ENCODE data around the gene MNS1. TPM values are rescaled to one million over a fixed set of nuclear protein-coding genes. Genes with fewer than 3 reads are reported as not detected.

The MNS1 gene, protein sequence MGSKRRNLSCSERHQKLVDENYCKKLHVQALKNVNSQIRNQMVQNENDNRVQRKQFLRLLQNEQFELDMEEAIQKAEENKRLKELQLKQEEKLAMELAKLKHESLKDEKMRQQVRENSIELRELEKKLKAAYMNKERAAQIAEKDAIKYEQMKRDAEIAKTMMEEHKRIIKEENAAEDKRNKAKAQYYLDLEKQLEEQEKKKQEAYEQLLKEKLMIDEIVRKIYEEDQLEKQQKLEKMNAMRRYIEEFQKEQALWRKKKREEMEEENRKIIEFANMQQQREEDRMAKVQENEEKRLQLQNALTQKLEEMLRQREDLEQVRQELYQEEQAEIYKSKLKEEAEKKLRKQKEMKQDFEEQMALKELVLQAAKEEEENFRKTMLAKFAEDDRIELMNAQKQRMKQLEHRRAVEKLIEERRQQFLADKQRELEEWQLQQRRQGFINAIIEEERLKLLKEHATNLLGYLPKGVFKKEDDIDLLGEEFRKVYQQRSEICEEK
- total RNA-seq (2022; extraction: Qiagen RNA extraction), result 2.4 to 3.9 TPM (median 3.3 TPM) in 5 replicates

GRCh38 chr15:56464893-56465520 lies at the start of gene MNS1:
Gene MNS1 (minus strand): TSS chr15:56465137. CDS start chr15:56464972, 165 bp downstream.

Other genes with a start within 250 kb of the MNS1 start
- gene RFX7, start 221.3 kb downstream of the MNS1 start, total RNA-seq (2022; extraction: Qiagen RNA extraction), result 7.9 to 19.4 TPM (median 17.0 TPM) in 5 replicates
- gene TEX9, start 99.7 kb downstream of the MNS1 start, total RNA-seq (2022; extraction: Qiagen RNA extraction), result 4.0 to 4.9 TPM (median 4.4 TPM) in 5 replicates